IMR-90 (cell line): Measurements from ENCODE around the gene CDKAL1.

Experiments used
- BHLHE40 ChIP-seq: fragments of 150-350 bp; IDR thresholded peaks from 2 replicates; pipeline ENCODE4 v1.6.1; 2016; ENCODE audit warnings: mild to moderate bottlenecking, low read depth, low read length
- CEBPB ChIP-seq: IDR thresholded peaks from 2 replicates; pipeline ENCODE4 v1.6.1; 2012; ENCODE audit warnings: low read depth, low read length, improper control_type of control experiment
- MAFK ChIP-seq: IDR thresholded peaks from 2 replicates; pipeline ENCODE4 v1.6.1; 2012; ENCODE audit warnings: low read depth, low read length, improper control_type of control experiment
- POLR2A ChIP-seq: IDR thresholded peaks from 2 replicates; pipeline ENCODE4 v1.6.1; 2012; ENCODE audit warnings: mild to moderate bottlenecking, low read depth, low read length
- RAD21 ChIP-seq: IDR thresholded peaks from 2 replicates; pipeline ENCODE4 v1.6.1; 2012; ENCODE audit warnings: low read length, improper control_type of control experiment
- SMC3 ChIP-seq: fragments of 150-350 bp; IDR thresholded peaks from 2 replicates; pipeline ENCODE4 v1.6.1; 2016; ENCODE audit warnings: low read depth, mild to moderate bottlenecking, antibody characterized with exemption, low read length, moderate library complexity
- TF ChIP-seq, protein P1 (sequence below): conservative IDR thresholded peaks from 2 replicates; pipeline ENCODE4 v1.5.1; 2012; ENCODE audit warnings: mild to moderate bottlenecking, low read depth, low read length, improper control_type of control experiment

DNA sequence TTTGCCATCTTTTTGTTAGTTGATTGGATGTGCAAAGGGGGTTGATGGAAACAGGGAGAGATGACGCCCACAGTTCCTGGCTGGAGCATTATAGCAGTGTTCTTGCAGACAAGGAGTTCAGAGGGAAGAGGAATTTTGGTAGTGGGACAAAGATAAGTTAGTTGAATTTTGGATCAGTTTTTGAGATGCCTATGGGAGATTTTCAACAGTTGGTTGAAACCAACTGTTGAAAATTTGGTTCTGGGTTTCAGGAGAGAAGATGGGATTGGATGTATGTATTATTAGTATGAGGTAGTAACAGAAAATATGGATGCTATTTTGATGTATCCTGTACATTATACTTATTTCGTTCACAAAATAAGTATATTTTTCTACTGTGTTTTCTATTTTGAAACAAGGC, 274.2 kb downstream of the CDKAL1 start:
- TF ChIP-seq, protein P1, sequence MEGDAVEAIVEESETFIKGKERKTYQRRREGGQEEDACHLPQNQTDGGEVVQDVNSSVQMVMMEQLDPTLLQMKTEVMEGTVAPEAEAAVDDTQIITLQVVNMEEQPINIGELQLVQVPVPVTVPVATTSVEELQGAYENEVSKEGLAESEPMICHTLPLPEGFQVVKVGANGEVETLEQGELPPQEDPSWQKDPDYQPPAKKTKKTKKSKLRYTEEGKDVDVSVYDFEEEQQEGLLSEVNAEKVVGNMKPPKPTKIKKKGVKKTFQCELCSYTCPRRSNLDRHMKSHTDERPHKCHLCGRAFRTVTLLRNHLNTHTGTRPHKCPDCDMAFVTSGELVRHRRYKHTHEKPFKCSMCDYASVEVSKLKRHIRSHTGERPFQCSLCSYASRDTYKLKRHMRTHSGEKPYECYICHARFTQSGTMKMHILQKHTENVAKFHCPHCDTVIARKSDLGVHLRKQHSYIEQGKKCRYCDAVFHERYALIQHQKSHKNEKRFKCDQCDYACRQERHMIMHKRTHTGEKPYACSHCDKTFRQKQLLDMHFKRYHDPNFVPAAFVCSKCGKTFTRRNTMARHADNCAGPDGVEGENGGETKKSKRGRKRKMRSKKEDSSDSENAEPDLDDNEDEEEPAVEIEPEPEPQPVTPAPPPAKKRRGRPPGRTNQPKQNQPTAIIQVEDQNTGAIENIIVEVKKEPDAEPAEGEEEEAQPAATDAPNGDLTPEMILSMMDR: no peak
- no peak for TF ChIP-seq BHLHE40
- no peak for TF ChIP-seq POLR2A
- TF ChIP-seq MAFK: no peak
- TF ChIP-seq CEBPB: no peak
- no peak for TF ChIP-seq SMC3
- no peak for TF ChIP-seq RAD21
